ENCODE results near the gene CALU.

CALU gene

GRCh38 chr7:128739048-128739962 is at the start of gene CALU:
Gene CALU, plus strand, starts transcription at chr7:128739359. Its CDS starts 9,225 bp downstream, at chr7:128748584.
- DNase-seq = peak; percentile 94

- no peak for DNase-seq
These were observed 47.9 kb upstream of the CALU start for GRCh38 chr7:128691227-128691626.

- DNase-seq = no peak
These were observed 46.4 kb upstream of the CALU start for GRCh38 chr7:128692623-128693270.

GRCh38 chr7:128693373-128694015 is 45.7 kb upstream of the CALU start:
- DNase-seq = no peak

GRCh38 chr7:128694738-128695137 is 44.4 kb upstream of the CALU start:
- DNase-seq = no peak

- peak; percentile 47 for DNase-seq
These were observed 41.8 kb upstream of the CALU start for GRCh38 chr7:128697302-128697905.

- no peak for DNase-seq
These were observed 39.9 kb upstream of the CALU start for GRCh38 chr7:128699196-128699712.

GRCh38 chr7:128699895-128700294 is 39.3 kb upstream of the CALU start:
- no peak for DNase-seq

GRCh38 chr7:128701062-128701785 is 37.9 kb upstream of the CALU start:
- no peak for DNase-seq

- no peak for DNase-seq
These were observed 35.4 kb upstream of the CALU start for GRCh38 chr7:128703609-128704241.

GRCh38 chr7:128705891-128706333 is 33.2 kb upstream of the CALU start:
- DNase-seq = no peak

- no peak for DNase-seq
These were observed 31.4 kb upstream of the CALU start for GRCh38 chr7:128707752-128708151.

- no peak for DNase-seq
These were observed 30.9 kb upstream of the CALU start for GRCh38 chr7:128708235-128708634.

GRCh38 chr7:128708824-128709223 is 30.3 kb upstream of the CALU start:
- DNase-seq = no peak

GRCh38 chr7:128710481-128710880 is 28.7 kb upstream of the CALU start:
- no peak for DNase-seq

GRCh38 chr7:128713794-128714193 is 25.4 kb upstream of the CALU start:
- no peak for DNase-seq

GRCh38 chr7:128714701-128715495 is 24.3 kb upstream of the CALU start:
- DNase-seq = no peak

- DNase-seq = no peak
These were observed 20.1 kb upstream of the CALU start for GRCh38 chr7:128718967-128719642.

- no peak for DNase-seq
These were observed 17.8 kb upstream of the CALU start for GRCh38 chr7:128721376-128721775.

- no peak for DNase-seq
These were observed 14.4 kb upstream of the CALU start for GRCh38 chr7:128724743-128725142.

All from CD4-positive, alpha-beta T cell treated with Interleukin-17A for 1 hour (primary cell).